ENCODE results near the gene EVL.
"Not testable (repeated sequence)": the region's sequence is repeated elsewhere in the genome, so short reads cannot be mapped to it uniquely, and the experiment has no call there.

EVL gene

GRCh38 chr14:100065111-100065871 lies at the start of gene EVL:
TSS of gene EVL (plus strand) at chr14:100065422. CDS start at chr14:100065501, 79 bp downstream.
- DNase-seq = peak; percentile 78 to 83

GRCh38 chr14:100017553-100017952 lies 47.7 kb upstream of the EVL start:
- DNase-seq = no peak

- no peak for DNase-seq
Measured at GRCh38 chr14:100018054-100018453, 47.2 kb upstream of the EVL start.

GRCh38 chr14:100018482-100018881 lies 46.7 kb upstream of the EVL start:
- DNase-seq = no peak

- DNase-seq = no peak
Measured at GRCh38 chr14:100019156-100019744, 46.0 kb upstream of the EVL start.

- no peak for DNase-seq
Measured at GRCh38 chr14:100020629-100021028, 44.6 kb upstream of the EVL start.

GRCh38 chr14:100022772-100023451 lies 42.3 kb upstream of the EVL start:
- no peak for DNase-seq

GRCh38 chr14:100025111-100025510 lies 40.1 kb upstream of the EVL start:
- DNase-seq = peak; percentile 6 to 19

- no peak for DNase-seq
Measured at GRCh38 chr14:100027771-100028490, 37.3 kb upstream of the EVL start.

- no peak for DNase-seq
Measured at GRCh38 chr14:100028990-100029677, 36.1 kb upstream of the EVL start.

- DNase-seq = not testable (repeated sequence)
Measured at GRCh38 chr14:100030006-100030405, 35.2 kb upstream of the EVL start.

GRCh38 chr14:100030452-100031153 lies 34.6 kb upstream of the EVL start:
- DNase-seq = no peak

GRCh38 chr14:100031506-100032281 lies 33.5 kb upstream of the EVL start:
- DNase-seq = no peak

GRCh38 chr14:100032738-100033137 lies 32.5 kb upstream of the EVL start:
- no peak for DNase-seq

GRCh38 chr14:100033347-100034075 lies 31.7 kb upstream of the EVL start:
- DNase-seq = no peak

- no peak for DNase-seq
Measured at GRCh38 chr14:100034468-100034867, 30.8 kb upstream of the EVL start.

GRCh38 chr14:100034961-100035500 lies 30.2 kb upstream of the EVL start:
- no peak for DNase-seq

GRCh38 chr14:100035700-100036099 lies 29.5 kb upstream of the EVL start:
- no peak for DNase-seq

- DNase-seq = no peak
Measured at GRCh38 chr14:100037353-100037752, 27.9 kb upstream of the EVL start.

- no peak for DNase-seq
Measured at GRCh38 chr14:100038065-100038464, 27.2 kb upstream of the EVL start.

Data from CD4-positive, alpha-beta T cell treated with Interferon alpha-2 for 1 hour (primary cell).